Omental fat pad (tissue), 4 donors: Measurements from ENCODE around the gene BICDL2. TPM values are rescaled to one million over a fixed set of nuclear protein-coding genes. Genes with fewer than 3 reads are reported as not detected.

ENCODE experiments used
- ATAC-seq: fragments of 150-250 bp; one replicate; pipeline ENCODE4 v1.9.1; 2016; ENCODE audit warnings: mild to moderate bottlenecking, moderate library complexity; ENCODE audit not compliant: low FRiP score
- DNase-seq: peaks from one replicate; pipeline ENCODE4 v3.0.0-alpha.2; 2019; ENCODE audit warnings: low spot score
- CTCF ChIP-seq, 3 donors: fragments of 450-650 bp; IDR thresholded peaks; one replicate each; pipeline ENCODE4 v1.5.1; 2016 to 2017; ENCODE audit warnings: antibody characterized with exemption in 3 of 3, mild to moderate bottlenecking in 3 of 3, moderate library complexity in 2 of 3
- total RNA-seq, 4 donors: library from RNA; depleted of rRNA; stranded (reverse); fragments of >200 nt; gene quantifications; one replicate each; pipeline ENCODE4 v1.1.0, GENCODE V29; 2016

Gene BICDL2
- total RNA-seq, 4 donors from 2014 or later = 0.47 TPM; not detected in 3

- ATAC-seq (no peak), DNase-seq (no peak)
- TF ChIP-seq CTCF (IDR thresholded peaks at IDR 0.05) = no peak
Observed at GRCh38 chr16:3014971-3015370, 21.8 kb downstream of the BICDL2 start.

DNA sequence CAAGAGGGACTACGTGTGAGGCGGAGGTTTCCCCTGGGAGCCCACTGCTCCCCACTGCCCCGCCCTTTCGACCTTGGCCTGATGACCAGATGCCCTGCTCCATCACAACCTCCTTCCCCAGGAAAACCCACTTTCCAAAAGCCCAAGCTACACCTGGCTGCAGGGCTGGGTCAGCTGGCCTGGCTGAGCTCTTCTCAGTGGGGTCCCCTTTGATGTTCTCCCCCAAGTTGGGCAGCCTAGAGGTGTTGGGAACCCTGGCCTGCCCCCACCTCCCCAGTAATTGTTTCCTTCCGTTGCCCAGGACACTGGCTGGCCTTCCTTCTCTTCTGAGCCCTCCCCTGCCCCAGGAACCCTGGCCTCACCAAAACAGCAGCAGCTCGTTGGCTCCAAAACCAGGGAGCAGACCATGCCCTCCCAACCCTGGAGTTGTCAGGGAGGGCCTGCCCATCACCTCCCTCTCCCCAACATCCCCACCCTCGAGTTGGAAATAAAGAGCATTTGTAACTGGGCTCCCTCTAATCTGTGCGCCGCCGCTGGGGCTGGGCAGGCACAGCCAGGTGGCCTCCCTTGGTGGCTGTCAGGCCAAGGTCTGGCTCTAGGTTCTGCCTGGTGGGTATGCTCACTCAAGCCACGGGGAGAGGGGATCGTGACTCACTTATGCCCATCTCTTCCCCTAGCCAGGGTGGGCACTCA lies 22.6 kb downstream of the BICDL2 start:
- no peak for TF ChIP-seq CTCF (IDR thresholded peaks at IDR 0.05)
- DNase-seq = no peak
- ATAC-seq = no peak

GRCh38 chr16:3013491-3013951 lies 23.2 kb downstream of the BICDL2 start:
- DNase-seq (no peak), ATAC-seq (no peak)
- TF ChIP-seq CTCF (IDR thresholded peaks at IDR 0.05) = no peak

DNA sequence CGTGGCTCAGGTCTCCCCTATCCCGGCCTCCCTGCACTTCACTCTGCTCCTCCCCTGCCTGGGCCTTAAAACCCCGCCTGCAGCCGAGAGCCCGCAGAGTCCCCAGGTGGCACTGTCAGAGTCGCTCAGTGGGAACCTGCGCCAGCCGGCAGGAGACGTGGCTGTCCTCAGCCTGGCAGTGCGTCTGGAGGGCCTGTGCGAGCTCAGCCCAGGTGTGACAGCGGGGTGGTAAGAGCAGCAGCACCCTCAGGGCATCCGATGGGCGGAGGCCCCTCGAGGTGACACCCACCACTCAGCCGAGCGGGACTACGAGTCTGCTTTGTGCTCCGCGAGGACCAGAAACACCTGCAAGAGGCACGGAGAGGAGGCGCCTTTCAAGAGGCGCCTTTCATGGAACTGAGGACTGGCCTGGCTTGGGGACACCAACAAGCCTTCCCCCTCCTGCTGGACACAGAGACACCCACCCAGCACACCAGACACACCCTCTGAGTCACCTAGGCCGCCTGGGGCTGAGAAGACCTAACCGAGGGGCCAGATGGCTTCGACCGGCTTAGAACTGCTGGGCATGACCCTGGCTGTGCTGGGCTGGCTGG lies 23.8 kb downstream of the BICDL2 start, which contains the start of gene CLDN9:
Gene CLDN9, plus strand, starts transcription at position 96 of the 593 bp plus-strand sequence. Its CDS starts 440 bp downstream, at position 536.
- ATAC-seq = no peak
- TF ChIP-seq CTCF (IDR thresholded peaks at IDR 0.05) = no peak
- no peak for DNase-seq

DNA sequence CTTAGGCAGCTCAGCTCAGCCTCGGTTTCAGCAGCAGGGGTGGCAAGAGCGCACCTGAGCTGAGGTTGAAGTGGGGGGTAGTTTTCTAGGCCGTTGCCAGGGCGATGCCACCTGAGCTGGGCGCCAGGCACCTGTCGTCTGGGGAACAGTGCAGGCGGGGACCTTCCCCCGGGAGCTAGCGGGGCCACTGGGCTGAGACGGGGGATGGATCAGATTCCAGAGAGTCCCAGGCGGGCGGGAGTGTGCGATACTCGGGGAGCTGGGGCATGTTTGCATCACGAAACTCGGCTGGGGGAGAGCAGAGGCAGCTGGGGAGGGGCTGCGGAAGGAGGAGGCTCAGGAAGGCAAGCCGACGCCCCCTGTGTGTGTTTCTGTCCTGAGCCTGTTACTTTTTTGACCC lies 24.5 kb downstream of the BICDL2 start:
- no peak for ATAC-seq
- no peak for TF ChIP-seq CTCF (IDR thresholded peaks at IDR 0.05)
- DNase-seq = no peak

DNA sequence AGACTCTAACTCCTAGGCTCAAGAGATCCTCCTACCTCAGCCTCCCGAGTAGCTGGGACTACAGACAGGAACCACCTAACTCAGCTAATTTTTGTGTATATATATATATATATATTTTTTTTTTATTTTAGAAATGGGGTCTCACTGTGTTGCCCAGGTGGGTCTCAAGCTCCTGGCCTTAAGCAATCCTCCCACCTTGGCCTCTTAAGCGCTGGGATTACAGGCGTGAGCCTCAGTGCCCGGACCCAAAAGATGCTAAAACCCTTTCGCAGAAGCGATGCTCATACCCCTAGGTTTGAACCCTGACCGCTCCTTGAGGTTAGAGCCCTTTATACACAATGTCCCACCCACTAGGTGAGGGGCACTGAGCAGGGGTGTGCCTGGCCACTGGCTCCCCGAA lies 26.2 kb downstream of the BICDL2 start:
- no peak for DNase-seq
- TF ChIP-seq CTCF (IDR thresholded peaks at IDR 0.05) = no peak
- no peak for ATAC-seq
